COLO668 (cell line): Measurements from ENCODE around the gene PCSK7.
"Not testable (repeated sequence)": the region's sequence is repeated elsewhere in the genome, so short reads cannot be mapped to it uniquely, and the experiment has no call there.

Experiments used
- DNase-seq: peaks from one replicate; lab custom pipeline; 2025; ENCODE audit not compliant: unreplicated experiment; lab: John Stamatoyannopoulos, UW

The PCSK7 gene

GRCh38 chr11:117231842-117232091 is at the start of gene PCSK7:
PCSK7 (minus strand) TSS chr11:117232073; CDS start chr11:117229844, 2,229 bp downstream.
- DNase-seq: no peak

GRCh38 chr11:117281159-117281558 is 49.3 kb upstream of the PCSK7 start:
- no peak for DNase-seq

GRCh38 chr11:117279711-117280376 is 48.0 kb upstream of the PCSK7 start:
- DNase-seq: no peak

GRCh38 chr11:117278347-117278746 is 46.5 kb upstream of the PCSK7 start:
- DNase-seq: no peak

- DNase-seq: no peak
These were observed 41.8 kb upstream of the PCSK7 start for GRCh38 chr11:117273550-117274289.

- not testable (repeated sequence) for DNase-seq
These were observed 40.3 kb upstream of the PCSK7 start for GRCh38 chr11:117272175-117272574.

- DNase-seq: no peak
These were observed 39.3 kb upstream of the PCSK7 start for GRCh38 chr11:117271208-117271607.

GRCh38 chr11:117269856-117270255 is 38.0 kb upstream of the PCSK7 start:
- no peak for DNase-seq

- no peak for DNase-seq
These were observed 33.9 kb upstream of the PCSK7 start for GRCh38 chr11:117265745-117266144.

GRCh38 chr11:117264624-117265323 is 32.9 kb upstream of the PCSK7 start:
- not testable (repeated sequence) for DNase-seq

- DNase-seq: no peak
These were observed 27.5 kb upstream of the PCSK7 start for GRCh38 chr11:117259417-117259816.

GRCh38 chr11:117258576-117258975 is 26.7 kb upstream of the PCSK7 start:
- DNase-seq: no peak

GRCh38 chr11:117256573-117256972 is 24.7 kb upstream of the PCSK7 start:
- no peak for DNase-seq

- DNase-seq: no peak
These were observed 24.1 kb upstream of the PCSK7 start for GRCh38 chr11:117255966-117256365.

- no peak for DNase-seq
These were observed 19.6 kb upstream of the PCSK7 start for GRCh38 chr11:117251506-117251905.

GRCh38 chr11:117249571-117249970 is 17.7 kb upstream of the PCSK7 start:
- no peak for DNase-seq

GRCh38 chr11:117248341-117248740 is 16.5 kb upstream of the PCSK7 start:
- DNase-seq: no peak

GRCh38 chr11:117239295-117239694 is 7.4 kb upstream of the PCSK7 start:
- DNase-seq: no peak

GRCh38 chr11:117238221-117238620 is 6.3 kb upstream of the PCSK7 start:
- no peak for DNase-seq

GRCh38 chr11:117232911-117233409 is 1.1 kb upstream of the PCSK7 start:
- DNase-seq: peak; percentile 15

GRCh38 chr11:117232092-117232878 is 412 bp upstream of the PCSK7 start, which contains the start of gene RNF214:
RNF214 (plus strand) TSS chr11:117232671; CDS start chr11:117234273, 1,602 bp downstream.
- DNase-seq: peak; percentile 91
